ENCODE data around the gene HNRNPUL1. TPM values are rescaled to one million over a fixed set of nuclear protein-coding genes. Genes with fewer than 3 reads are reported as not detected.

HNRNPUL1 gene
- total and polyA plus RNA-seq, 2 donors (not counting 3 experiments of a cell fraction or from before 2014, with no cell fraction given), result 83.2 to 261 TPM

GRCh38 chr19:41274802-41275201 lies 10.6 kb downstream of the HNRNPUL1 start:
- Histone ChIP-seq H3K9ac (replicated peaks; ENCODE audit: extremely low read depth, insufficient read depth, low read length) (no peak overlapping the region), H3K79me2 (ENCODE audit: control insufficient read depth, insufficient read depth, low read length) (peaks cover 6% of the 10 kb centered on the region), H3K36me3 (ENCODE audit: control insufficient read depth in 2 of 2, extremely low read depth in 1 of 2, insufficient read depth in 2 of 2, low read length in 2 of 2) (peaks cover 56 to 58% of the 10 kb centered on the region in 2 experiments), H3K9me1 (replicated peaks; ENCODE audit: control insufficient read depth, extremely low read depth, insufficient read depth, low read length) (no peaks in the 10 kb centered on the region), H3K27me3 (ENCODE audit: control insufficient read depth in 2 of 2, insufficient read depth in 2 of 2, low read length in 2 of 2) (no peaks in the 10 kb centered on the region), H3K4me2 (ENCODE audit: insufficient read depth, low read length) (no peak overlapping the region), H3K27ac (ENCODE audit: insufficient read depth, low read depth, low read length) (no peak overlapping the region), H3K4me1 (ENCODE audit: control insufficient read depth, extremely low read depth, insufficient read depth, low read length) (peaks cover 24% of the 10 kb centered on the region), H4K20me1 (replicated peaks; ENCODE audit: control insufficient read depth, extremely low read depth, insufficient read depth, low read length) (no peaks in the 10 kb centered on the region), H2AFZ (ENCODE audit: low read depth, low read length) (no peak overlapping the region), H3K9me3 (replicated peaks; ENCODE audit: control insufficient read depth, insufficient read depth, low read length) (no peaks in the 10 kb centered on the region), H3K4me3 (replicated peaks in 1 of 3; ENCODE audit: insufficient read depth in 1 of 3, low read depth in 1 of 3, low read length in 3 of 3) (no peak overlapping the region)
- ChIA-PET POLR2A (no interaction called here), CTCF (interaction anchor here (1.0 to 1.3 kb wide), 2 partner anchors 27 to 71 kb away, joined by 3 read pairs; no protein-coding TSS in a partner anchor)
- no TSS peak for BruUV-seq (replicated peaks)
- dilution Hi-C loops (cut with MboI; ENCODE audit: extremely low pct_ligation_motif_present, low sequenced_read_pairs) (no loop called here), intact Hi-C loops (cut with micrococcal nuclease) (no loop called here)
- no peak for FAIRE-seq
- TF ChIP-seq MYC (IDR thresholded peaks at IDR 0.05; ENCODE audit: low read depth, low read length) (no peak), MAX (IDR thresholded peaks at IDR 0.05; ENCODE audit: insufficient read depth, insufficient read length) (no peak)
- no peak for DNase-seq (ENCODE audit: low read depth, low spot score)

GRCh38 chr19:41276231-41276630 lies 12.1 kb downstream of the HNRNPUL1 start:
- CTCF ChIA-PET, result no interaction called here
- FAIRE-seq, result no peak
- POLR2A ChIA-PET, result interaction anchor here (0.6 kb wide), 1 partner anchor 8 kb away, joined by 6 read pairs; no protein-coding TSS in a partner anchor

More at GRCh38 chr19:41276231-41276630, 12.1 kb downstream of the HNRNPUL1 start:
- Histone ChIP-seq H2AFZ (ENCODE audit: low read depth, low read length) (no peak overlapping the region), H3K4me2 (ENCODE audit: insufficient read depth, low read length) (no peak overlapping the region), H3K9me3 (replicated peaks; ENCODE audit: control insufficient read depth, insufficient read depth, low read length) (no peaks in the 10 kb centered on the region), H3K27ac (ENCODE audit: insufficient read depth, low read depth, low read length) (no peak overlapping the region), H3K27me3 (ENCODE audit: control insufficient read depth in 2 of 2, insufficient read depth in 2 of 2, low read length in 2 of 2) (no peaks in the 10 kb centered on the region), H3K36me3 (ENCODE audit: control insufficient read depth in 2 of 2, extremely low read depth in 1 of 2, insufficient read depth in 2 of 2, low read length in 2 of 2) (peaks cover 60 to 67% of the 10 kb centered on the region in 2 experiments), H3K4me3 (replicated peaks in 1 of 3; ENCODE audit: insufficient read depth in 1 of 3, low read depth in 1 of 3, low read length in 3 of 3) (no peak overlapping the region), H4K20me1 (replicated peaks; ENCODE audit: control insufficient read depth, extremely low read depth, insufficient read depth, low read length) (no peaks in the 10 kb centered on the region), H3K9ac (replicated peaks; ENCODE audit: extremely low read depth, insufficient read depth, low read length) (no peak overlapping the region), H3K79me2 (ENCODE audit: control insufficient read depth, insufficient read depth, low read length) (peaks cover 4% of the 10 kb centered on the region), H3K4me1 (ENCODE audit: control insufficient read depth, extremely low read depth, insufficient read depth, low read length) (peaks cover 24% of the 10 kb centered on the region), H3K9me1 (replicated peaks; ENCODE audit: control insufficient read depth, extremely low read depth, insufficient read depth, low read length) (no peaks in the 10 kb centered on the region)
- TF ChIP-seq EZH2 (IDR thresholded peaks at IDR 0.05; ENCODE audit: borderline replicate concordance, low read depth, low read length, severe bottlenecking) (no peak), JUN (IDR thresholded peaks at IDR 0.05; ENCODE audit: borderline replicate concordance, insufficient read depth, insufficient read length, low read depth) (no peak), POLR2A (IDR thresholded peaks at IDR 0.05; ENCODE audit: low read depth, low read length) (no peak), MYC (IDR thresholded peaks at IDR 0.05; ENCODE audit: low read depth, low read length) (no peak), FOS (IDR thresholded peaks at IDR 0.05; ENCODE audit: borderline replicate concordance, insufficient read depth, low read length) (no peak), CTCF (IDR thresholded peaks at IDR 0.05; ENCODE audit: extremely low read depth in 1 of 2, insufficient read depth in 1 of 2, low read depth in 1 of 2, low read length in 2 of 2) (no peak), GATA2 (IDR thresholded peaks at IDR 0.05; ENCODE audit: insufficient read depth, insufficient read length, low read depth, low read length) (no peak), POLR2AphosphoS5 (IDR thresholded peaks at IDR 0.05; ENCODE audit: insufficient read depth, low read depth, low read length) (no peak), MAX (IDR thresholded peaks at IDR 0.05; ENCODE audit: insufficient read depth, insufficient read length) (no peak)
- intact Hi-C loops (cut with micrococcal nuclease), result no loop called here
- no TSS peak for BruUV-seq (replicated peaks)
- dilution Hi-C loops (cut with MboI; ENCODE audit: extremely low pct_ligation_motif_present, low sequenced_read_pairs), result no loop called here
- DNase-seq (ENCODE audit: low read depth, low spot score), result no peak

All from endothelial cell of umbilical vein (primary cell).